Keratinocyte (primary cell): ENCODE measurements around the gene AZIN2. TPM values are rescaled to one million over a fixed set of nuclear protein-coding genes. Genes with fewer than 3 reads are reported as not detected.

Experiments
- DNase-seq: peaks from one replicate; pipeline ENCODE4 v3.0.0-alpha.2; 2011; ENCODE audit warnings: low read depth, missing footprints, low spot score
- FAIRE-seq: peaks from 2 replicates; lab custom pipeline; 2011; peaks lifted over from hg19 to GRCh38; lab: Jason Lieb, UNC
- H2AFZ ChIP-seq: 2 replicates; pipeline ENCODE4 v1.6.0; 2012; ENCODE audit warnings: low read length, control low read depth, inconsistent platforms; ENCODE audit not compliant: control insufficient read depth
- H3K27ac ChIP-seq: 2 replicates; pipeline ENCODE4 v1.5.1; 2011; ENCODE audit warnings: low read length; ENCODE audit not compliant: control insufficient read depth, insufficient read depth
- H3K27me3 ChIP-seq: 3 replicates; pipeline ENCODE4 v1.6.0; 2011; ENCODE audit warnings: low read length; ENCODE audit not compliant: control insufficient read depth, insufficient read depth; ENCODE audit errors: extremely low read depth
- H3K36me3 ChIP-seq, 2 experiments: 2 replicates in 1 of 2; 3 replicates in 1 of 2; pipeline ENCODE4 v1.5.1; 2011; ENCODE audit warnings: low read length in 2 of 2, mild to moderate bottlenecking in 1 of 2; ENCODE audit not compliant: control insufficient read depth in 2 of 2, insufficient read depth in 2 of 2; ENCODE audit errors: extremely low read depth in 1 of 2
- H3K4me1 ChIP-seq: 3 replicates; pipeline ENCODE4 v1.5.1; 2011; ENCODE audit warnings: low read length; ENCODE audit not compliant: control insufficient read depth, insufficient read depth; ENCODE audit errors: extremely low read depth
- H3K4me2 ChIP-seq: 3 replicates; pipeline ENCODE4 v1.6.0; 2011; ENCODE audit warnings: low read depth, low read length; ENCODE audit not compliant: control insufficient read depth, insufficient read depth; ENCODE audit errors: extremely low read depth
- H3K4me3 ChIP-seq, 3 experiments: fragments of 200-600 bp in 1 of 3; sonication (generic) in 1 of 3; 2 replicates in 2 of 3; 3 replicates in 1 of 3; pipeline ENCODE4 v1.5.1; 2011 to 2016; ENCODE audit warnings: low read length in 3 of 3, mild to moderate bottlenecking in 3 of 3, control low read depth in 2 of 3, inconsistent platforms in 1 of 3, low read depth in 1 of 3, mixed read lengths in 1 of 3, mixed run types in 1 of 3, moderate library complexity in 1 of 3; ENCODE audit not compliant: control insufficient read depth in 2 of 3, insufficient read depth in 2 of 3; ENCODE audit errors: extremely low read depth in 1 of 3
- H3K79me2 ChIP-seq: 2 replicates; pipeline ENCODE4 v1.6.0; 2012; ENCODE audit warnings: low read length; ENCODE audit not compliant: control insufficient read depth, insufficient read depth
- H3K9ac ChIP-seq: 3 replicates; pipeline ENCODE4 v1.6.0; 2011; ENCODE audit warnings: low read length; ENCODE audit not compliant: control insufficient read depth, insufficient read depth; ENCODE audit errors: extremely low read depth
- H3K9me1 ChIP-seq: 3 replicates; pipeline ENCODE4 v1.6.0; 2011; ENCODE audit warnings: low read length; ENCODE audit not compliant: control insufficient read depth, insufficient read depth; ENCODE audit errors: extremely low read depth
- H3K9me3 ChIP-seq: 2 replicates; pipeline ENCODE4 v1.5.1; 2012; ENCODE audit warnings: low read depth, low read length; ENCODE audit not compliant: control insufficient read depth
- H4K20me1 ChIP-seq: 3 replicates; pipeline ENCODE4 v1.6.0; 2011; ENCODE audit warnings: low read length; ENCODE audit not compliant: control insufficient read depth, insufficient read depth; ENCODE audit errors: extremely low read depth
- EZH2 ChIP-seq: IDR thresholded peaks from one replicate; pipeline ENCODE4 v1.6.1; 2012; ENCODE audit warnings: inconsistent platforms, mild to moderate bottlenecking, low read length, moderate library complexity
- dilution Hi-C: fragments of 300-500 bp; cut with MboI; formaldehyde crosslinking; loops from one replicate; pipeline ENCODE4 v1.7.0; 2020; ENCODE audit warnings: low sequenced_read_pairs; ENCODE audit not compliant: extremely low pct_ligation_motif_present
- polyA plus RNA-seq, 5 experiments: library from polyadenylated mRNA; depleted of rRNA in 3 of 5; stranded (reverse) in 3 of 5; stranded (forward) in 1 of 5; unstranded in 1 of 5; fragments of >200 nt; gene quantifications; 1 replicate in 1 of 5; 2 replicates in 3 of 5; 3 replicates in 1 of 5; pipeline versions ENCODE4 v1.2.1 to v1.2.3, GENCODE V29; 2011 to 2012; ENCODE audit warnings: missing spikeins in 2 of 5, low read depth in 1 of 5, low replicate concordance in 1 of 5
- TF ChIP-seq, protein P1 (sequence below), 3 experiments: IDR thresholded peaks in 1 of 3; conservative IDR thresholded peaks in 1 of 3; optimal IDR thresholded peaks in 1 of 3; 2 replicates in 2 of 3; 3 replicates in 1 of 3; pipeline versions ENCODE3 to v1.5.1; 2011; ENCODE audit warnings: low read length in 3 of 3, mild to moderate bottlenecking in 3 of 3, moderate library complexity in 2 of 3, control low read depth in 1 of 3, inconsistent platforms in 1 of 3; ENCODE audit not compliant: insufficient read depth in 2 of 3; ENCODE audit errors: extremely low read depth in 1 of 3

The AZIN2 gene
- polyA plus RNA-seq, 1 donor (not counting 4 experiments of a cell fraction or from before 2014, with no cell fraction given): 6.7 TPM

DNA sequence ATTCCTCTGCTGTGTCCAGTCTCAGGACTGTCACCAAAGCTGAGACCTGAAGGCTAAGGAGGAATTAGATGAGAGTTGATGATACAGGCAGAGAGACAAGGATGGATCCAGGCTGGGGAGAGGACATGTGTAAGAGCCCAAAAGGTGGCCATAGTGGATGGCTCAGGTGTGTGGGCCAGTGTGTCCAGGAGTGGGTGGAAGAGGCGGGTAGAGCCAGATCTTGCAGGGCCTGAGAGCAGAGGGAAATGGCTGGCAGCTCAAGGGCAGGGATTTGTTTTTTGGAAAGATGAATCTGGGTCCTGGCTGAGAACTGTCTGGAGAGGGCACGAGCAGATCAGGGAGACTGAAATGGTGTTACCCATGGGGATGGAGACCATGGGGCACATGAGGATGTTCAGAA is 38.1 kb downstream of the AZIN2 start:
- DNase-seq: no peak
- Histone ChIP-seq H3K4me2 (no peak overlapping the region), H2AFZ (no peak overlapping the region), H3K9me3 (no peaks in the 10 kb centered on the region), H3K9me1 (no peaks in the 10 kb centered on the region), H3K27me3 (no peaks in the 10 kb centered on the region), H4K20me1 (no peaks in the 10 kb centered on the region), H3K9ac (no peak overlapping the region), H3K27ac (no peak overlapping the region), H3K36me3 (no peaks in the 10 kb centered on the region), H3K4me1 (peaks cover 18% of the 10 kb centered on the region), H3K4me3 (no peak overlapping the region), H3K79me2 (no peaks in the 10 kb centered on the region)
- dilution Hi-C loops: no loop called here
- FAIRE-seq: no peak
- TF ChIP-seq, protein P1, sequence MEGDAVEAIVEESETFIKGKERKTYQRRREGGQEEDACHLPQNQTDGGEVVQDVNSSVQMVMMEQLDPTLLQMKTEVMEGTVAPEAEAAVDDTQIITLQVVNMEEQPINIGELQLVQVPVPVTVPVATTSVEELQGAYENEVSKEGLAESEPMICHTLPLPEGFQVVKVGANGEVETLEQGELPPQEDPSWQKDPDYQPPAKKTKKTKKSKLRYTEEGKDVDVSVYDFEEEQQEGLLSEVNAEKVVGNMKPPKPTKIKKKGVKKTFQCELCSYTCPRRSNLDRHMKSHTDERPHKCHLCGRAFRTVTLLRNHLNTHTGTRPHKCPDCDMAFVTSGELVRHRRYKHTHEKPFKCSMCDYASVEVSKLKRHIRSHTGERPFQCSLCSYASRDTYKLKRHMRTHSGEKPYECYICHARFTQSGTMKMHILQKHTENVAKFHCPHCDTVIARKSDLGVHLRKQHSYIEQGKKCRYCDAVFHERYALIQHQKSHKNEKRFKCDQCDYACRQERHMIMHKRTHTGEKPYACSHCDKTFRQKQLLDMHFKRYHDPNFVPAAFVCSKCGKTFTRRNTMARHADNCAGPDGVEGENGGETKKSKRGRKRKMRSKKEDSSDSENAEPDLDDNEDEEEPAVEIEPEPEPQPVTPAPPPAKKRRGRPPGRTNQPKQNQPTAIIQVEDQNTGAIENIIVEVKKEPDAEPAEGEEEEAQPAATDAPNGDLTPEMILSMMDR (optimal IDR thresholded peaks at IDR 0.05 in 1 of 3, IDR thresholded peaks at IDR 0.05 in 1 of 3, conservative IDR thresholded peaks at IDR 0.05 in 1 of 3; ENCODE audit: extremely low read depth in 1 of 3, insufficient read depth in 2 of 3, low read length in 3 of 3): no peak
- no peak for TF ChIP-seq EZH2

DNA sequence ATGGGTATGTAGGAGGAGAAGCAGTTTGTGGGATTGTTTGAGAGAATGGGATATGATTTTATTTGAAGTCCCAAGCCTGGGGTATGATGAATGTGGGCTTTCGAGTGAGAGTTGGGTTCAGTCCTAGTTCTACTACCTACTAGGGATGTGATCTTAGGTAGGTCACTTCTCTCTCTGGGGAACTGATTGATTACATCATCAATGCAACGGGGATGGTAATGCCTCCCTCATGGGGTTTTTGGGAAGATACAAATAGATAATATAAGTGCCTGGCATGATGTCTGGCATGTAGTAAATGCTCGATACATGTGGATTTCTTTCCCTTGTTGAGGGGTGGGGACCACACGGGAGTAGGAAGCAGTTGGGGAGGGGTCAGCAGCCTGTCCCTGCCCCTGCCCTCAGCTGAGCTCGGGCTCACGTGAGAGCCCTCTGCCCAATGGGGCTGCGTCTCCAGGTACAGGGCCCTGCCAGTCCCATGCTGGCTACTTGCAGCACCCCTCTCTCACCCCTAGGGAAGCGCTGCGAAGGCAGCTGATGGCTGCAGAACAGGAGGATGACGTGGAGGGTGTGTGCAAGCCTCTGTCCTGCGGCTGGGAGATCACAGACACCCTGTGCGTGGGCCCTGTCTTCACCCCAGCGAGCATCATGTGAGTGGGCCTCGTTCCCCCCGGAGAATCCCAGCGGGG is 38.7 kb downstream of the AZIN2 start:
- no peak for DNase-seq
- Histone ChIP-seq H3K27ac (no peak overlapping the region), H4K20me1 (no peaks in the 10 kb centered on the region), H3K79me2 (no peaks in the 10 kb centered on the region), H3K4me3 (no peak overlapping the region), H3K4me1 (peaks cover 18% of the 10 kb centered on the region), H3K9me3 (no peaks in the 10 kb centered on the region), H3K4me2 (no peak overlapping the region), H3K9me1 (no peaks in the 10 kb centered on the region), H2AFZ (no peak overlapping the region), H3K9ac (no peak overlapping the region), H3K27me3 (no peaks in the 10 kb centered on the region), H3K36me3 (no peaks in the 10 kb centered on the region)
- dilution Hi-C loops: no loop called here
- TF ChIP-seq, protein P1 (optimal IDR thresholded peaks at IDR 0.05 in 1 of 3, IDR thresholded peaks at IDR 0.05 in 1 of 3, conservative IDR thresholded peaks at IDR 0.05 in 1 of 3; ENCODE audit: extremely low read depth in 1 of 3, insufficient read depth in 2 of 3, low read length in 3 of 3): peak in 2 of 3 experiments; percentile 14 to 25
- TF ChIP-seq EZH2: no peak
- FAIRE-seq: no peak
